ENCODE data around the gene KCNJ6. TPM values are rescaled to one million over a fixed set of nuclear protein-coding genes. Genes with fewer than 3 reads are reported as not detected.

Gene KCNJ6
- total RNA-seq, 1 experiment from 2014 or later, result not detected

DNA sequence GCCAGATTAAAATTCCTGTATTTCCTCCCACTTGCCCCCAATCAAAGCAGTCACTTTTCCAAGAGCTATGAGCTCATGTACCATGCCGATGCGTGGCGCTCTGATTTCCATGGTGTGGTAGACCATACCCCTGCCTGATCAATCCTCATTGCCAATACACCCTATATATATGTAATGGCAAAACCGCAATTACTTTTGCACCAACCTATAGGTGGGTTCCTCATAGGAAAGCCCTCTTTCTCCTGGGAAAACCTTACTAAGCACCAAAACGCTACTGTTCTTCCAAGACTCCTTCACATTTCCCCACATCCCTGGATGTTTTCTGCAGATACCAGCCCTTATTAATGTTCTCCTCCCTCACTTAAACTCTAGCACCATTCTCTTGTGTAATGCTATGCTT is 11.0 kb downstream of the KCNJ6 start:
- DNase-seq (ENCODE audit: low spot score), result no peak

DNA sequence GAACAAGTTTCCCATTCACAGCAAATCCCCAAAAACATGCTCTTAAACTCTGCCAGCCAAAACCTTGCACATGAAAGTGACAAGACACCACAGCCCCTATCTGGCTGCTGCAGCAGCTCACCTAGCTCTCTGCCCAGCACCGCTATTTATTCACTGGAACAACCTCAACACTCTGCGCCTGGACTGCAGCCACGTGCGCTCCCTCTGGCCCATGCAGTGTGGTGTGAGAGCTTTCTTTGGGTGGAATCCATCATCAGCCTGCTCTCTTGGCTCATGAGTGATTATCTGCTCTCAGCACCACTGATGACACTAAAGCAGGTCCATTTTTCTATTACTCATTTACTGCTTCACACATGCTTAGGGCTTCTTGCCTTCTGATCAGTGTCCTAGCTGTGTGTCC is 11.4 kb downstream of the KCNJ6 start:
- no peak for DNase-seq (ENCODE audit: low spot score)

- no peak for DNase-seq (ENCODE audit: low spot score)
These were observed 12.9 kb downstream of the KCNJ6 start for GRCh38 chr21:37903396-37903795.

- no peak for DNase-seq (ENCODE audit: low spot score)
These were observed 17.1 kb downstream of the KCNJ6 start for GRCh38 chr21:37899146-37899545.

DNA sequence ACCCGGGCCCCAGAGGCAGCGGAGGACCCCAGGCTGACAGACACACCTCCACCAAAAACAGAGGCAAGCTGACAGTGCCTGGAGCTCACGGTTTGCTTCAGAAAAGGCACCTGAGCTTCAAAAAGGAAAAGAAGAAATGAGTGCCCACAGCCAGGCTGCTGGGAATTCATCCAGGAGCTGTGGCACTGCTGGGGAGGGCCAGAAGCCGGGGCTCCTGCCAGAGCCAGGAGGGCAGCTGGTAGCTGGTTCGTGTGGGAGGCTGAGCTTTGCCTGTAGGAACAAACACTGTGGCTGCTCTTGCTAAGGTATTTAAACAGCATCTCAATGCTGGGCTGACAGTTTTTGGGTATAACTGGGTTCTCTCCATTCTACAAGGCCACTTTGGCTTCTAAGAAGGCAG is 19.5 kb downstream of the KCNJ6 start:
- no peak for DNase-seq (ENCODE audit: low spot score)

DNA sequence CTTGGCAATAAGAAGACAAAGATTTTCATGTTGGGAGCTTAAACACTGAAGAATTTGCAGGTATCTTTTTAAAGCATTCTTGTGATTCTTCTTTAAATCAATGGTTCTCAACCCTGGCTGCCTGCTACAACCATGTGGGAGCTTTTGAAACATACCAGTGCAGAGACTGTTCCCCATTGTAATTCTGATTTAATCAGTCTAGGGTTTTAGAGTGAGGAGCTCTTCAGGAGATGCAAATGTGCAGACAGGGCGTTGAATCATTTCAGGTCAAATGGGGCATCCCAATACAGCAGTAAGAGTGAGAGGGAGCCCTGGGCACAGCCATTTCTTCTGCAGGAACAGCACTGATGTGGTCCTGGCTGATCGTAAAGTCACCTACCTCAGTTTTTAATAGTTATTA is 24.3 kb downstream of the KCNJ6 start:
- DNase-seq (ENCODE audit: low spot score), result no peak

DNA sequence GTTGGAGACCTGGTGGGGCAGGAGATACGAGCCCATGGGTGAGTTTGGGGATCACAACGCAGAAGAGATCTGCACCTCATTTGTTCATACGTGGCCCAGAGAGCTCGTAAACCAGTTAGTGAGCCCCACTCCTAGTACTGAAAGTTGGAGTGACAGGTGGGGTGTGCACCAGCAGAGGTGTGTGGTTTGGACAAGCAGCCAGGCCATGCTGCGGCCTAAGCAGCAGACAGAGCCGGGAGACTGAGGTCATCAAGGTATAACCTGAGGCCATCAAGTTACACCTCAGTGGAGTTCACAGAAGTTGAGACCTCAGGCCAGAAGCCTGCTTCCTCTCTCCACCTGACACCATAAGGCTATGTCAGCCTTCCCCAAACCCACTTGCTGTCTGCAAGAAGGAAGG is 27.6 kb downstream of the KCNJ6 start:
- DNase-seq (ENCODE audit: low spot score), result no peak

DNA sequence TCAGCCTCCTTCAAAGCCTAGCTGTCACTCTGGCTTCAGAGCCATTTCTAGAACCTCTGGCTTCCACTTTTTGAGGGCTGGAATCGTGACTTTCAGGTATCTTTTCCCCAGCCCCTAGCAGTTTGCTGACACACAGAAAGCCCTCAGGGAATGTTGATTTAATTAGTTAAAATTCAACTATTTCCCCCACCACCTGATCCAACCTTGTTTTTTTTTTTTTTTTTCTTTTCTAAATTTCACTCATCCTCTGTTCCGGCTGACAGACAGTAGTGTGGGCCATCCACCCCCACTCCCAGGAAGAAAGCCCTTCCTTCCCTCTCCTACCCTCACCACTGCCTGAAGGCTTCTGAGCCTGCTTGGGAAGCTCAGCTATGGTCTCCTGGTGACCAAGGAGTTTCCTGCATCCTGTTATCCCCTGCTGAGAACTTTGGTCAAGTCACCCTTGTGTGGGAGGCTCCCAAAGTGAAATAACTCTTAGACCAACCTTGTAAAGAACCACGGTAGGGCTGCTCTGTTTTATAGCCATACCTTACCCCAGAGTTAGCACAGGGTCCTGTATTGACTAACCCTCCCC is 29.4 kb downstream of the KCNJ6 start:
- DNase-seq (ENCODE audit: low spot score), result no peak

GRCh38 chr21:37886120-37886519 is 30.1 kb downstream of the KCNJ6 start:
- no peak for DNase-seq (ENCODE audit: low spot score)

GRCh38 chr21:37878946-37879660 is 37.2 kb downstream of the KCNJ6 start:
- peak; percentile 2 for DNase-seq (ENCODE audit: low spot score)

DNA sequence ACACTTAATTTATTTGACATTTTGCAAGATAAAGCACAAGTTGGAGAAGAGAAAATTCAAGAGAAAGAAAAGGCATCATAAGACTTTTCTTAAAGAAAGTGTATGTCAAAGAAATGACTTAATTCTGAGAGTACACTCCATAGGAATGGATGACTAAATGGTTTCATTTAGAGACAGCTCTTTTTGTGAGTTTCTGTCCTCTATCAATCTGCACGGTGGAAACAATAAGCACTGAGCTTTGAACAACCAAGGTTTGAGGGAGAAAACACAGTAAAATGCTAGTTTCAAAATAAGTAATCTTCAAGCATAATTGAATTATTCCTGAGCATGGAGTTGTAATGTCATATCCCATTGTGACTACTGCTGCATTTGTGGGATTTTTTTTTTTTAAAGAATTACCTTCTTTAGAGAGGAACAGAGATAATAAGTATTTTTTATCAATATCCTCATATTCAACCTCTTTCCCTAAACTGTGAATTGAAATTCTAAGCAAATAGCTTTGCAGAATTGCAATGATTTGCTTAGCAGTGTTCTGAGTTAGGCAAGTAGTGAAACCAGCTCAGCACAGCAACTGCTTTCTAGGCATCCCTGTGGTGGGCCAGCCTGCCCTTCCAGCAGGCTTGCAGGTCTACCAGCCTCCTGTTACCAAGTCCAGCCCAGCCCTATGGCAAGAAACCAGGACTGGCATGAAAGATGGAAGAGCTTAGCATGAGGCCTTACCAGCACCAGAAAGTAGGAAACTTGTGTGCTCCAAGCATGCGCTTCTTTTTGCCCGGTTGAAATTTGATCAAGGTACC is 38.2 kb downstream of the KCNJ6 start:
- no peak for DNase-seq (ENCODE audit: low spot score)

DNA sequence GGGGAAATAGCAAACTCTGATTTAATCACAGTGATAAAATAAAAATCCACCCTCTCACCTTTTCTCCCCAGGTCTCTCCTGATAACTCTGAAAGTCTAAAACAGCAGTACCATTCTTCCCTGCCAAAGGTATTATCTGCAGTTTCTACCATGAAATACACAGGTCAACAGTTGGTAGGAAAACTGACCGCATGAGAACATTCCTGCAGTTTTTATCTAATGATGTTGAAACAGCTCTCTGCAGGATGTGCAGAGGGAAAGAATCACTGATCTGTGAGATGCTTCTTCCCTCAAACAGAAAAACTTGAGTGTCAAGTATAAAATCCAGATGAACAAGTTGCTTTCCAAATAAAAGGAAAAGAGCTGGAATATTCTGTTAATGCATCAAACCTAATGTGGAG is 39.1 kb downstream of the KCNJ6 start:
- DNase-seq (ENCODE audit: low spot score), result no peak

DNA sequence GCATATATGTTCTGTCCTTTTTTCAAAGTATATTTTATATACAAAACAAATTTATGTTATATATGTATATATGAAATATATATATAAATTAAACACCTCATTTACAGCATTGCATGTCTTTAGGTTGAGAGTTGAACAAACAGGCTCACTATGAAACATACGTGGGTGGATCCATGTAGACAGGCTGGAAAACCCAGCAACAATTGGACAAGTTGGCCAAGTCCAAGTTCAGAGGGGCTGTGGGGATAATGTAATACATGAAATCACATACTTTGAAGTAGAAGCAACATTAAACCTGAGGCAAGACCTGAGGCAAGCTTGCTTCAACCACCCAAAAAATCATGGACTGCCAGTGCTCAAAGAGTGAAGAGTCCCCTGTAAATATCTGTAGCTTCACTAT is 39.7 kb downstream of the KCNJ6 start:
- no peak for DNase-seq (ENCODE audit: low spot score)

GRCh38 chr21:37874904-37875780 is 41.1 kb downstream of the KCNJ6 start:
- DNase-seq (ENCODE audit: low spot score), result no peak

DNA sequence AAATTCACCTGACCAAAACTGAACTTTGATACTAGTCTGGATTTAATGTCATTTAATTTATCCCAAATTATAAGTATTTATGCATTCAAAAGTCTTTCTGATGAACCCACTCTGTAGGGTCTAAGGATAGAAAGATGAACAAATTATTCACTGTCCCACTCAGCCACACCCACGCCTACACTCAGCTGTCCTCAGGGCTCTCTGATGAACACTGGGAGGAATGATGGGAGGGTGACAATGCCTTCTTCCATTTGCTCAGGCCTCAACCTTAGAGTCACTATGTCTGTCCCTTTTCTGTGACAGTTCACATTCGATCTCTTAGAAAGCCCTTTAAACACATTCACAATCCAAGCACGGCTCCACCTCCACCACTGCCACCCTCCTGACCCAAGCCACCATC is 41.8 kb downstream of the KCNJ6 start:
- DNase-seq (ENCODE audit: low spot score), result no peak

DNA sequence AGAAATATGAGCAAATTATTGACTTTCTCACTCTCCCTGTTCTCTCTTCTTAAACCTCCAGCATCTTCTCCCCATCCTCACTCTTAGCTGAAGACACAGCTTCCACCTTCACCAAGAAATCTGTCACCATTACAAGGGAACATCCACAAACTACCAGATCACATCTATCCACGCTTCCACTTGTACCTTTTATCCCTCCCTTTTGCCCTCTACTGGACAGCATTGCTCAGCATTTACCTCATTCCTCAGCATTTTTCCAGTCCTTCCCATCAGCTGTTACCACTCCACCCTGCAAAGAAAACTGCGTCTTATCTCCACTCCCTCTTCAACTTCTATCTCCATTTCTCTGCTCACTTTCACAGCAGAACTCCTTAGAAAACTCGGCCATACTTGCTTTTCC is 42.6 kb downstream of the KCNJ6 start:
- DNase-seq (ENCODE audit: low spot score), result peak; percentile 25

GRCh38 chr21:37871121-37871862 is 45.0 kb downstream of the KCNJ6 start:
- DNase-seq (ENCODE audit: low spot score), result no peak

GRCh38 chr21:37870221-37870620 is 46.0 kb downstream of the KCNJ6 start:
- no peak for DNase-seq (ENCODE audit: low spot score)

GRCh38 chr21:37869661-37870060 is 46.6 kb downstream of the KCNJ6 start:
- no peak for DNase-seq (ENCODE audit: low spot score)

DNA sequence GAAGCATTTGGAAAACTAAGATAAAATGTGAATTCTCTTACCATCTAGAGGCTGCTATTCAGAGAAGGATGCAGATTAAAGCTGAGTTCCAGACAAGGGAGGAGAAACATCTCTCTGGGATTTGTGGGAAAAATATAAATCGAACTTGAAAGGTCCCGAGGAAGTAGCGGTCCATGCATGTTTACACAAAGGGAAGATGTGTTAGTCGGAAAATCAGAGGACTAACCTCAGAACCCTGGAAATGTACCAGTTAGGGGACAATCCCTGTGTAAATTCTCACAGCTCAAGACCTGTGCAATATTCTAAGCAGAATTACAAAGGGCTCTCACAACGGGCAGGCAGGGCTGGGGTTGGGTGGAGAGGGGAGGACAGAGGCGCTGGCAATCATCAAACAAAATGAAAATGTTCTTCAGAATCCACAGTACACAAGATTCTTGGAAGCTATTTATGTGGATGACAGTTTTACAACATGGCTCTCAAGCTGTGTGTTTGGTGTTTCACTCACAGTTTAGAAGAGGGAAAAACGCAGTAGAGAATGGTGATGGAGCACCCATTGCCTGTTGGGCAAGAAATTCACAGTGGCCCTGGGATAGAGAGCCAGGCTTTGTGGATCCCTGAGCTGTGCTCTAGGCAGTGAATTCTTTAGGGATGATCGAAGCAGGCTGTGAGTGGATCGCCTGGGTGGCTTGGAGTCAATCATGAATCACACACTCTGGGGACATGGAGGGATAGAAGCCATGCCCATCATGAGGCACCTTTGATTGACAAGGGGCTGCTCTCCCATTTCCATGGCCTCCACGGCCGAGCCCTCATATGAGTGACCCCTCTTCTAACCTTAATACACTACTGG is 47.6 kb downstream of the KCNJ6 start:
- no peak for DNase-seq (ENCODE audit: low spot score)
